ENCODE data around the gene ALDOC.

- TF ChIP-seq CTCF (optimal IDR thresholded peaks at IDR 0.05 in 1 of 3, IDR thresholded peaks at IDR 0.05 in 1 of 3, conservative IDR thresholded peaks at IDR 0.05 in 1 of 3; ENCODE audit: extremely low read depth in 1 of 3, insufficient read depth in 2 of 3, low read length in 3 of 3), result no peak
- no peak for TF ChIP-seq EZH2 (IDR thresholded peaks at IDR 0.05; ENCODE audit: low read length)
Observed at GRCh38 chr17:28579526-28579925, 2.8 kb upstream of the ALDOC start.
